Breast epithelium (tissue), 4 donors: Measurements from ENCODE around the gene GAK. TPM values are rescaled to one million over a fixed set of nuclear protein-coding genes. Genes with fewer than 3 reads are reported as not detected.
"Not testable (repeated sequence)": the region's sequence is repeated elsewhere in the genome, so short reads cannot be mapped to it uniquely, and the experiment has no call there.

Experiments
- DNase-seq, 2 donors: peaks; one replicate each; pipeline ENCODE4 v3.0.0-alpha.2; 2019; ENCODE audit warnings: low spot score in 2 of 2
- H3K27ac ChIP-seq, 2 donors: fragments of 200-600 bp; sonication (generic) in 1 of 2; one replicate each; pipeline ENCODE4 v1.5.1; 2016 to 2019; ENCODE audit warnings: mild to moderate bottlenecking in 1 of 2
- H3K27me3 ChIP-seq, 2 donors: fragments of 200-600 bp; sonication (generic) in 1 of 2; one replicate each; pipeline versions ENCODE4 v1.5.1 to v1.6.0; 2017 to 2019; ENCODE audit warnings: control low read depth in 1 of 2, mild to moderate bottlenecking in 1 of 2
- H3K36me3 ChIP-seq: fragments of 200-600 bp; one replicate; pipeline ENCODE4 v1.5.1; 2019
- H3K4me1 ChIP-seq, 2 donors: fragments of 200-600 bp; sonication (generic); one replicate each; pipeline ENCODE4 v1.5.1; 2016 to 2019; ENCODE audit warnings: control low read depth in 1 of 2
- H3K4me3 ChIP-seq, 3 donors: fragments of 200-600 bp; sonication (generic); 1 replicate in 2 of 3; 2 replicates in 1 of 3; pipeline ENCODE4 v1.5.1; 2016 to 2019; ENCODE audit warnings: mild to moderate bottlenecking in 3 of 3, moderate library complexity in 2 of 3
- H3K9me3 ChIP-seq, 2 donors: fragments of 200-600 bp; sonication (generic) in 1 of 2; one replicate each; pipeline ENCODE4 v1.5.1; 2016 to 2019; ENCODE audit warnings: control low read depth in 1 of 2
- CTCF ChIP-seq, 3 donors: fragments of 450-650 bp; IDR thresholded peaks; one replicate each; pipeline ENCODE4 v1.5.1; 2016 to 2017; ENCODE audit warnings: antibody characterized with exemption in 3 of 3, mild to moderate bottlenecking in 3 of 3, moderate library complexity in 3 of 3
- POLR2A ChIP-seq: fragments of 450-650 bp; IDR thresholded peaks from one replicate; pipeline ENCODE4 v1.6.1; 2016; ENCODE audit warnings: antibody characterized with exemption, mild to moderate bottlenecking, moderate library complexity
- POLR2AphosphoS5 ChIP-seq, 3 donors: sonication (generic); formaldehyde crosslinking; IDR thresholded peaks; one replicate each; pipeline ENCODE4 v1.6.1; 2017; ENCODE audit warnings: antibody characterized with exemption in 3 of 3
- intact Hi-C: fragments of 100-400 bp; cut with DNase I; formaldehyde crosslinking; loops from one replicate; pipeline ENCODE4 v1.15.1; 2023; ENCODE audit warnings: low total_unique reads
- total RNA-seq, 3 donors: library from RNA; depleted of rRNA; stranded (reverse); fragments of >200 nt; gene quantifications; one replicate each; pipeline ENCODE4 v1.1.0, GENCODE V29; 2016

Gene GAK
- total RNA-seq, 3 donors from 2014 or later, result 76.2 to 95.7 (median 81.9) TPM

- TF ChIP-seq POLR2A, result no peak
- TF ChIP-seq POLR2AphosphoS5 (IDR thresholded peaks at IDR 0.05), result no peak
- TF ChIP-seq CTCF (IDR thresholded peaks at IDR 0.05), result no peak
- no peaks in the 10 kb centered on the region for H3K27me3 ChIP-seq
- H3K9me3 ChIP-seq, result no peaks in the 10 kb centered on the region
- H3K27ac ChIP-seq, result no peak overlapping the region
- H3K36me3 ChIP-seq, result no peaks in the 10 kb centered on the region
- H3K4me1 ChIP-seq, result no peaks in the 10 kb centered on the region
- no peak for DNase-seq
- no peak overlapping the region for H3K4me3 ChIP-seq
- intact Hi-C loops, result no loop called here
These were observed 7.7 kb downstream of the GAK start for GRCh38 chr4:924107-925096.

GRCh38 chr4:921830-922331 lies 10.2 kb downstream of the GAK start:
- Histone ChIP-seq H3K27ac (no peak overlapping the region), H3K4me1 (no peaks in the 10 kb centered on the region), H3K27me3 (no peaks in the 10 kb centered on the region), H3K9me3 (no peaks in the 10 kb centered on the region), H3K4me3 (no peak overlapping the region), H3K36me3 (no peaks in the 10 kb centered on the region)
- TF ChIP-seq POLR2A (no peak), POLR2AphosphoS5 (IDR thresholded peaks at IDR 0.05) (no peak), CTCF (IDR thresholded peaks at IDR 0.05) (no peak)
- no peak for DNase-seq
- intact Hi-C loops, result no loop called here

GRCh38 chr4:919004-919680 lies 13.0 kb downstream of the GAK start:
- DNase-seq, intact Hi-C loops, H3K27me3 ChIP-seq, H3K9me3 ChIP-seq, H3K4me3 ChIP-seq, H3K27ac ChIP-seq, H3K36me3 ChIP-seq, H3K4me1 ChIP-seq: not testable (repeated sequence)

GRCh38 chr4:918591-918990 lies 13.5 kb downstream of the GAK start:
- H3K9me3 ChIP-seq, H3K4me1 ChIP-seq, H3K27ac ChIP-seq, H3K27me3 ChIP-seq, DNase-seq, H3K36me3 ChIP-seq, intact Hi-C loops, H3K4me3 ChIP-seq: not testable (repeated sequence)

- TF ChIP-seq CTCF (IDR thresholded peaks at IDR 0.05), result no peak
- TF ChIP-seq POLR2A, result no peak
- TF ChIP-seq POLR2AphosphoS5 (IDR thresholded peaks at IDR 0.05), result no peak
- Histone ChIP-seq H3K27ac (no peak overlapping the region), H3K4me1 (no peaks in the 10 kb centered on the region), H3K9me3 (no peaks in the 10 kb centered on the region), H3K36me3 (no peaks in the 10 kb centered on the region), H3K27me3 (no peaks in the 10 kb centered on the region), H3K4me3 (no peak overlapping the region)
- intact Hi-C loops, result no loop called here
- no peak for DNase-seq
These were observed 14.1 kb downstream of the GAK start for GRCh38 chr4:917992-918391.

- Histone ChIP-seq H3K9me3 (no peaks in the 10 kb centered on the region), H3K4me1 (no peaks in the 10 kb centered on the region), H3K27ac (no peak overlapping the region), H3K27me3 (no peaks in the 10 kb centered on the region), H3K36me3 (no peaks in the 10 kb centered on the region), H3K4me3 (no peak overlapping the region)
- TF ChIP-seq POLR2AphosphoS5 (IDR thresholded peaks at IDR 0.05), result no peak
- no peak for TF ChIP-seq POLR2A
- TF ChIP-seq CTCF (IDR thresholded peaks at IDR 0.05), result no peak
- DNase-seq, result no peak
- intact Hi-C loops, result no loop called here
These were observed 14.7 kb downstream of the GAK start for GRCh38 chr4:917466-917865.
